Measurements from ENCODE around the gene DHRS13.
A peak's percentile ranks its signal among the peaks of the same experiment; 100 is the strongest.
"Not testable (repeated sequence)": the region's sequence is repeated elsewhere in the genome, so short reads cannot be mapped to it uniquely, and the experiment has no call there.

DHRS13 gene

DNA sequence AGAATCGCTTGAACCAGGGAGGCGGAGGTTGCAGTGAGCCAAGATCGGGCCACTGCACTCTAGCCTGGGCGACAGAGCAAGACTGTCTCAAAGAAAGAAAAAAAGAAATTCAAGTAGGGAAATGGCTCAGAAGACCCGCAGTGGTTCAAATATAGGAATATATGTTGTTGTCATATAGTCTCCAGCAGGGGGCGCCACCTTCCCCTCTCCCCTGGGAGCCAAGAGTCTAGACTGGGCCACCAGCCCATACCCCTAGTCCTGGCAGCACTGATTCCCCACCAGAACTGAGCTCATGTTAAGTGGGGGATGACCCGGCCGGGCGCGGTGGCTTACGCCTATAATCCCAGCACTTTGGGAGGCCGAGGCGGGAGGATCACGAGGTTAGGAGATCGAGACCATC, 54.2 kb downstream of the DHRS13 start:
- not testable (repeated sequence) for H3K4me2 ChIP-seq (ENCODE audit: low read length); H2BK15ac ChIP-seq (replicated peaks; ENCODE audit: low read depth); H3K23ac ChIP-seq (ENCODE audit: low read length); H4K8ac ChIP-seq (ENCODE audit: low read depth, low read length); H3K36me3 ChIP-seq (ENCODE audit: control insufficient read depth, insufficient read depth, low read length); H3K56ac ChIP-seq (ENCODE audit: low read length); H3K9ac ChIP-seq (ENCODE audit: low read length); H3K27me3 ChIP-seq (ENCODE audit: insufficient read depth, low read length, poor library complexity); H3K4me1 ChIP-seq (ENCODE audit: control insufficient read depth, low read depth, low read length); H3K27ac ChIP-seq (ENCODE audit: low read depth, low read length); H2BK120ac ChIP-seq (ENCODE audit: low read depth, low read length); H3K4me3 ChIP-seq (ENCODE audit: low read length); H3K79me1 ChIP-seq (ENCODE audit: low read length); H2BK5ac ChIP-seq (ENCODE audit: low read length); H3K4ac ChIP-seq (ENCODE audit: low read depth, low read length); H2AK5ac ChIP-seq (ENCODE audit: low read length); H3K79me2 ChIP-seq (ENCODE audit: control insufficient read depth, insufficient read depth, low read length); H3K18ac ChIP-seq (ENCODE audit: low read length); H4K5ac ChIP-seq (ENCODE audit: low read length)
- no CpG with 5 or more reads among the region's 15 CpGs for WGBS (ENCODE audit: extremely low coverage, insufficient coverage, low lambda C conversion rate)
- DNase-seq, result peak; percentile 38
